Measurements from ENCODE around the gene GPR137.

GRCh38 chr11:64299847-64300648 is 14.4 kb downstream of the GPR137 start, which contains the start of gene CATSPERZ:
- TF ChIP-seq CTCF (IDR thresholded peaks at IDR 0.05) (no peak), POLR2A (IDR thresholded peaks at IDR 0.05) (no peak)

All from right lobe of liver (tissue), 4 donors.